ENCODE results near the gene HERC2.

GRCh38 chr15:28116521-28117431 is 205.2 kb downstream of the HERC2 start:
- TF ChIP-seq, protein P1, sequence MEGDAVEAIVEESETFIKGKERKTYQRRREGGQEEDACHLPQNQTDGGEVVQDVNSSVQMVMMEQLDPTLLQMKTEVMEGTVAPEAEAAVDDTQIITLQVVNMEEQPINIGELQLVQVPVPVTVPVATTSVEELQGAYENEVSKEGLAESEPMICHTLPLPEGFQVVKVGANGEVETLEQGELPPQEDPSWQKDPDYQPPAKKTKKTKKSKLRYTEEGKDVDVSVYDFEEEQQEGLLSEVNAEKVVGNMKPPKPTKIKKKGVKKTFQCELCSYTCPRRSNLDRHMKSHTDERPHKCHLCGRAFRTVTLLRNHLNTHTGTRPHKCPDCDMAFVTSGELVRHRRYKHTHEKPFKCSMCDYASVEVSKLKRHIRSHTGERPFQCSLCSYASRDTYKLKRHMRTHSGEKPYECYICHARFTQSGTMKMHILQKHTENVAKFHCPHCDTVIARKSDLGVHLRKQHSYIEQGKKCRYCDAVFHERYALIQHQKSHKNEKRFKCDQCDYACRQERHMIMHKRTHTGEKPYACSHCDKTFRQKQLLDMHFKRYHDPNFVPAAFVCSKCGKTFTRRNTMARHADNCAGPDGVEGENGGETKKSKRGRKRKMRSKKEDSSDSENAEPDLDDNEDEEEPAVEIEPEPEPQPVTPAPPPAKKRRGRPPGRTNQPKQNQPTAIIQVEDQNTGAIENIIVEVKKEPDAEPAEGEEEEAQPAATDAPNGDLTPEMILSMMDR (IDR thresholded peaks at IDR 0.05; ENCODE audit: borderline replicate concordance, extremely low read depth, low read length, poor library complexity, severe bottlenecking): no peak
- TF ChIP-seq EZH2 (IDR thresholded peaks at IDR 0.05; ENCODE audit: borderline replicate concordance, low read depth, low read length, severe bottlenecking): no peak

All from DND-41 (cell line).